ENCODE measurements around the gene ARFGAP1. TPM values are rescaled to one million over a fixed set of nuclear protein-coding genes. Genes with fewer than 3 reads are reported as not detected.

ARFGAP1 gene
- 27.6 TPM for polyA plus RNA-seq (2013)

DNA sequence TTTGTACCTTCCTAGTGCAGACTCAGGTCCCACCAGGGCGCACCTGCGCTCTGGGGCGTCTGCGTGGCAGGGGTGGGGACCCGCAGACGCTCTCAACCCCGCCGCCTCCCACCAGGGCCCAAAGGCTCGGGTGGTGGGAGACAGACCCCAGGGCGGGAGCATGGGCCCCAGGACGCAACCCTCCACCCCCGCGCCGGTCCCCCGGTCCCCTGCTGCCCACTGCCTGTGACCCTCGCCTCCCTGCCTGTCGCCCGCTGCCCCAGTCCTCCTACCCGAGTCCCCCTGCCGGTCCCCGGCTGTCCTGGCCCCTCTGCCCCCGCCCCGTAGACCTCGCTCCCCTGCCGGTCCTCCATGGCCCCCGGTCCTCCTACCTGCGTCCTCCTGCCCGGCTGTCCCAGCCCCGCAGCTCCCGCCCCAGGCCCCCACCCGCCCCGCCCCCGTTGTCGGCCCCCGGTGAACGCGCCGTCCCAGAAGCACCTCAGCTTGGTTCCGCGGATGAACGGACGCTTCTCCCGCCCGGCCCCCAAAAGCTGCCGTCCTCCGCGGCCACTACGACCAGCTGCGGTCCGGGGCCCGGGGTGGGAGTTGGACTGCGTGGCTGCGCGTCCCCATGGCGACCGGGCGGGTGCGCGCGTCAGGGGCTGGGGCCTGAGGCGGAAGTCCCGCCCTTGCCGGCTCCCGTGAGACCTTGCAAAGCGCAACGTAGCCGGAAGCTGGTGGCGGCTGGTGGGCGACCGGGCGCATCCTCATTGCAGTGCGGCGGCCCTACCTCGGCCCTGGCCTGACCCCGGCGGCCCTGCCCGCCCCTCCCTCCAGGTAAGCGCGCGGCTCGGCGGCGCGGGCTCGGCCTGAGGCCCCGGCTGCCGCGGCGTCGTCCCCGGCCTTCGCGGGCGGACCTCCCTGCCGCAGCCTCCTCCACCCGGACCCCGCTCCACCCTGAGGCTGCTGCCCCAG, at the start of gene ARFGAP1:
Gene ARFGAP1, plus strand, starts transcription at position 709 of the 954 bp plus-strand sequence. CDS start 2,768 bp downstream, outside the sequence.
- 1% methylated on average over 79 of the region's 97 CpGs for WGBS (ENCODE audit: insufficient coverage)
- Histone ChIP-seq H3K36me3 (ENCODE audit: control insufficient read depth in 4 of 4, insufficient read depth in 4 of 4, low read length in 3 of 4) (peaks cover 0 to 20% (median 16%) of the 10 kb centered on the region in 4 experiments), H3K4me1 (ENCODE audit: control extremely low read depth in 1 of 4, control insufficient read depth in 4 of 4, insufficient read depth in 4 of 4, low read length in 3 of 4) (peaks cover 0 to 20% (median 14%) of the 10 kb centered on the region in 4 experiments), H3K9me3 (ENCODE audit: control extremely low read depth in 1 of 5, control insufficient read depth in 4 of 5, insufficient read depth in 2 of 5, low read depth in 1 of 5, low read length in 4 of 5) (no peaks in the 10 kb centered on the region), H3K27ac (ENCODE audit: insufficient read depth in 1 of 2, low read depth in 1 of 2, low read length in 2 of 2, poor library complexity in 1 of 2, severe bottlenecking in 2 of 2) (peak within 1 kb of the TSS; percentile 50 to 89), H3K4me3 (ENCODE audit: control insufficient read depth in 1 of 7, extremely low read depth in 1 of 7, insufficient read depth in 4 of 7, low read depth in 2 of 7, low read length in 6 of 7) (peak within 1 kb of the TSS; percentile 59 to 93 (median 79)), H3K27me3 (replicated peaks in 2 of 5; ENCODE audit: control insufficient read depth in 4 of 5, insufficient read depth in 5 of 5, low read length in 4 of 5) (peaks cover 0 to 22% (median 9%) of the 10 kb centered on the region in 5 experiments)
- ChIA-PET CTCF (interaction anchor here (1.0 to 1.2 kb wide), 3 partner anchors 16 to 48 kb away, joined by 3 to 6 read pairs (median 4); no protein-coding TSS in a partner anchor), POLR2A (interaction anchor here (0.6 to 1.1 kb wide), 2 partner anchors 19 to 47 kb away, joined by 3 to 6 read pairs; no protein-coding TSS in a partner anchor)
- DNase-seq, result peak; percentile 90 to 95 (median 92)

DNA sequence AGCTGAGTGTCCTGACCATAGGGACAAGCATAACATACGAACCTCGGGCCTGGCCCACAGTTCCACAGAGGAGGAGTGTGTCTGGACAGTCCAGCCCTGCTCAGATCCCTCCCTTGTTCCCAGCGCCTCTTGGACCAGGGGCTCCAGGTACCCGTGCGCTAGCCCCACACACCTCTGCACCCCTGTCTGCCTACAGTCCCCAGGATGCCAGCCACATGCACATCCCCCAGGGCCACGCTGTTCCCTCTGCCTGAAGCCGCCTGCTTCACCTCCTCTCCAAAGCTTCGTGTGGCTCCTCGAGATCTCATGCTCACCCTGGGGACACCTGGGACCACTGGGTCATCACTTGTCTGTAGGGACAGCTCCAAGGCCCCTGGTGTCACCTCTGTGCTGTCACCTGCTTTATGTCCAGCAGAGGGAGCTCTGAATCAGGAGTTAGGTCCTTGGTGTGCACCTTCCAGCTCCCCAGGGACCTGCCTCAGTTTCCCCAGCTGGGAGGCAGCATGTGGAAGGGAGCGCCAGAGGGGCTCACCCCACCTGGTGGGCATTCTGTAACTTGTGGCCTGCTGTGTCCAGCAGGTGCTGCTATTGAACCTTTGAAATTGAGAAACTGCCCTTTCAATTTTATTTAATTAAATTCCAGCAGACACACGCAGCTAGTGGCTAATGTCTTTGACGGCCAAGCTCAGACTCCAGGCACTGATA, 49.3 kb upstream of the ARFGAP1 start:
- Histone ChIP-seq H3K4me3 (ENCODE audit: control insufficient read depth in 1 of 7, extremely low read depth in 1 of 7, insufficient read depth in 4 of 7, low read depth in 2 of 7, low read length in 6 of 7) (no peak overlapping the region), H3K27ac (ENCODE audit: insufficient read depth in 1 of 2, low read depth in 1 of 2, low read length in 2 of 2, poor library complexity in 1 of 2, severe bottlenecking in 2 of 2) (no peak overlapping the region), H3K27me3 (replicated peaks in 2 of 5; ENCODE audit: control insufficient read depth in 4 of 5, insufficient read depth in 5 of 5, low read length in 4 of 5) (peaks cover 0 to 4% (median 0%) of the 10 kb centered on the region in 5 experiments), H3K4me1 (ENCODE audit: control extremely low read depth in 1 of 4, control insufficient read depth in 4 of 4, insufficient read depth in 4 of 4, low read length in 3 of 4) (peaks cover 0 to 11% (median 4%) of the 10 kb centered on the region in 4 experiments), H3K9me3 (ENCODE audit: control extremely low read depth in 1 of 5, control insufficient read depth in 4 of 5, insufficient read depth in 2 of 5, low read depth in 1 of 5, low read length in 4 of 5) (no peaks in the 10 kb centered on the region), H3K36me3 (ENCODE audit: control insufficient read depth in 4 of 4, insufficient read depth in 4 of 4, low read length in 3 of 4) (no peaks in the 10 kb centered on the region)
- peak in 2 of 3 donors; percentile 36 to 46 for DNase-seq
- ChIA-PET CTCF (interaction anchor here (0.7 to 4.7 kb wide), 25 partner anchors 9 to 157 kb away, joined by 3 to 54 read pairs (median 6); partner anchors contain the start of genes ARFGAP1, BIRC7 and YTHDF1), POLR2A (no interaction called here)
- 63% methylated on average over 11 of the region's 12 CpGs for WGBS (ENCODE audit: insufficient coverage)

DNA sequence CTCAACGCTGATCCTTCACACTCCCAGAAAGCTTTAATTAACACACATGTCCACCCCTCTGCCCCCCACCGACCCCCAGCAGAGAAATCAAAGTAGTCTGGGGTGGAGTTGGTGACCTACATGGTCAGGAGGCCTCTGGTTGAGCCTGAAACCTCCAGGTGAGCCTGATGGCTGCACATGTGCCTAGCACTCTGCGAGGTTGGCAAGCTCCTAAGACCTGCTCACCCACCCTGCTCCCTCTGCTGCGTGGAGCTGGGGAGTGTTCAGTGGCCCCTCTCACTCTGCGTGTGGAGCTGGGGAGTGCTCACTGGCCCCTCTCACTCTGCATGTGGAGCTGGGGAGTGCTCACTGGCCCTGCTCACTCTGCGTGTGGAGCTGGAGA, 48.8 kb upstream of the ARFGAP1 start:
- no peak overlapping the region for H3K27ac ChIP-seq (ENCODE audit: insufficient read depth in 1 of 2, low read depth in 1 of 2, low read length in 2 of 2, poor library complexity in 1 of 2, severe bottlenecking in 2 of 2)
- DNase-seq, result no peak
- POLR2A ChIA-PET, result no interaction called here
- H3K36me3 ChIP-seq (ENCODE audit: control insufficient read depth in 4 of 4, insufficient read depth in 4 of 4, low read length in 3 of 4), result no peaks in the 10 kb centered on the region
- no peak overlapping the region for H3K4me3 ChIP-seq (ENCODE audit: control insufficient read depth in 1 of 7, extremely low read depth in 1 of 7, insufficient read depth in 4 of 7, low read depth in 2 of 7, low read length in 6 of 7)
- H3K4me1 ChIP-seq (ENCODE audit: control extremely low read depth in 1 of 4, control insufficient read depth in 4 of 4, insufficient read depth in 4 of 4, low read length in 3 of 4), result peaks cover 0 to 11% (median 4%) of the 10 kb centered on the region in 4 experiments
- 81% methylated on average over 4 of the region's 6 CpGs for WGBS (ENCODE audit: insufficient coverage)
- peaks cover 0 to 5% (median 4%) of the 10 kb centered on the region in 5 experiments for H3K27me3 ChIP-seq (replicated peaks in 2 of 5; ENCODE audit: control insufficient read depth in 4 of 5, insufficient read depth in 5 of 5, low read length in 4 of 5)
- no peaks in the 10 kb centered on the region for H3K9me3 ChIP-seq (ENCODE audit: control extremely low read depth in 1 of 5, control insufficient read depth in 4 of 5, insufficient read depth in 2 of 5, low read depth in 1 of 5, low read length in 4 of 5)
- CTCF ChIA-PET, result interaction anchor here (0.7 to 4.7 kb wide), 28 partner anchors 10 to 156 kb away, joined by 3 to 54 read pairs (median 4); partner anchors contain the start of genes ARFGAP1, BIRC7 and YTHDF1

DNA sequence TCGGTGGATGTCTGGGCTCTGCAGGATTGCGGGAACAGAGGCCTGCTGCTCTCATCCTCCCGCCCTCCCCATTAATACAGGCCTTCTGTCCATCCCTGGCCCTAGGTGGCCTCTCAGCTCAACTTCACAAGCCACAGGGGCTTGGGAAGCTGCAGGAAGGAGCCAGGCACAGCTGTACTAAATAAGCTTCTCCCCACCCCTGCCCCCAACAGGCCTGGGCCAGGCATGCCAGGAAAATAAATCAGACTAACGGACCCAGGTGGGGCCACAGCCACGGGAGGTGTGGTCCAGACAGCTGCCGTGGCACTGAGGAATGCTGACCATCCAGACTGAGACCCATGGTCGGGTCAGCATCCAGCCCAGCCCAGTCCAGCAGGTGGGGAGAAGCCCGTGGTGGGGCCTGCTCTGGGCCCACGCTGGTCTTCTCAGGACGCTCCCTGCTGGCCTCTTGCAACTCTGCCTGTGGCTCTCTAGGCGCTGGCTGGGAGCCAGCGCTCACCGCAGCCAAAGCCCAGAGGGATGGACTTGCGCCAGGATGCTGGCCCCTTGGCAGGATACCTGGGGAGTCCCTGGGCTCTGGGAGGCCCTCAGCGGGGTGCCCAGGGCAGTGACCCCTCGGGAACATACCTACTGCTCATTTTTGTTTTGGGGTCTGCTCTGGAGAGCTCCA, 48.1 kb upstream of the ARFGAP1 start:
- CTCF ChIA-PET, result interaction anchor here (0.9 to 4.7 kb wide), 22 partner anchors 11 to 155 kb away, joined by 3 to 54 read pairs (median 7); partner anchors contain the start of genes ARFGAP1, BIRC7 and YTHDF1
- peaks cover 0 to 12% (median 7%) of the 10 kb centered on the region in 5 experiments for H3K27me3 ChIP-seq (replicated peaks in 2 of 5; ENCODE audit: control insufficient read depth in 4 of 5, insufficient read depth in 5 of 5, low read length in 4 of 5)
- 57% methylated on average over 10 of the region's 16 CpGs for WGBS (ENCODE audit: insufficient coverage)
- H3K4me1 ChIP-seq (ENCODE audit: control extremely low read depth in 1 of 4, control insufficient read depth in 4 of 4, insufficient read depth in 4 of 4, low read length in 3 of 4), result peaks cover 0 to 11% (median 4%) of the 10 kb centered on the region in 4 experiments
- H3K27ac ChIP-seq (ENCODE audit: insufficient read depth in 1 of 2, low read depth in 1 of 2, low read length in 2 of 2, poor library complexity in 1 of 2, severe bottlenecking in 2 of 2), result no peak overlapping the region
- peak in 1 of 3 donors; percentile 37 for DNase-seq
- POLR2A ChIA-PET, result interaction anchor here (0.6 kb wide), 1 partner anchor 47 kb away, joined by 6 read pairs; no protein-coding TSS in a partner anchor
- no peaks in the 10 kb centered on the region for H3K9me3 ChIP-seq (ENCODE audit: control extremely low read depth in 1 of 5, control insufficient read depth in 4 of 5, insufficient read depth in 2 of 5, low read depth in 1 of 5, low read length in 4 of 5)
- no peak overlapping the region for H3K4me3 ChIP-seq (ENCODE audit: control insufficient read depth in 1 of 7, extremely low read depth in 1 of 7, insufficient read depth in 4 of 7, low read depth in 2 of 7, low read length in 6 of 7)
- no peaks in the 10 kb centered on the region for H3K36me3 ChIP-seq (ENCODE audit: control insufficient read depth in 4 of 4, insufficient read depth in 4 of 4, low read length in 3 of 4)

DNA sequence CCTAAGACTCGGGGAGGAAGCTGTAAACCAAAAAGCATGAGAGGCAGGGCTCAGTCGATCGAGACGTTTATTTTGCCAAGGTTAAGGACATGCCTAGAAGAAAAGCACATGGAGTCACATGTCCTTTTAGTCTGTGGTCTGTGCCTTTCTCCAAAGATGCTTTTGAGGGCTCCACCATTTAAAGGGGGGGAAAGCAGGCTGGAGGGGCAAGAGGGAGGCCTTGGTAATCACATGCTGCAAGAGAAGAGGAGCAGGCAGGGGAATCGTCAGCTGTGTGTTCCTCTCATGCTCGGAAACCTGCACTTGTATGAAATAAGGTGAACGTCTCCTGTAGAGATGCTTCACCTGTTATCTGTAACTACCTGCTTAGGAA, 47.5 kb upstream of the ARFGAP1 start:
- ChIA-PET POLR2A (interaction anchor here (0.6 kb wide), 1 partner anchor 47 kb away, joined by 6 read pairs; no protein-coding TSS in a partner anchor), CTCF (interaction anchor here (1.0 to 4.7 kb wide), 11 partner anchors 11 to 130 kb away, joined by 3 to 54 read pairs (median 10); partner anchors contain the start of genes ARFGAP1, BIRC7 and YTHDF1)
- peaks cover 0 to 11% (median 4%) of the 10 kb centered on the region in 4 experiments for H3K4me1 ChIP-seq (ENCODE audit: control extremely low read depth in 1 of 4, control insufficient read depth in 4 of 4, insufficient read depth in 4 of 4, low read length in 3 of 4)
- peak in 1 of 3 donors; percentile 25 for DNase-seq
- H3K27ac ChIP-seq (ENCODE audit: insufficient read depth in 1 of 2, low read depth in 1 of 2, low read length in 2 of 2, poor library complexity in 1 of 2, severe bottlenecking in 2 of 2), result no peak overlapping the region
- WGBS (ENCODE audit: insufficient coverage), result 41% methylated on average over 6 of the region's 7 CpGs
- no peaks in the 10 kb centered on the region for H3K36me3 ChIP-seq (ENCODE audit: control insufficient read depth in 4 of 4, insufficient read depth in 4 of 4, low read length in 3 of 4)
- H3K4me3 ChIP-seq (ENCODE audit: control insufficient read depth in 1 of 7, extremely low read depth in 1 of 7, insufficient read depth in 4 of 7, low read depth in 2 of 7, low read length in 6 of 7), result no peak overlapping the region
- no peaks in the 10 kb centered on the region for H3K9me3 ChIP-seq (ENCODE audit: control extremely low read depth in 1 of 5, control insufficient read depth in 4 of 5, insufficient read depth in 2 of 5, low read depth in 1 of 5, low read length in 4 of 5)
- H3K27me3 ChIP-seq (replicated peaks in 2 of 5; ENCODE audit: control insufficient read depth in 4 of 5, insufficient read depth in 5 of 5, low read length in 4 of 5), result peaks cover 2 to 17% (median 11%) of the 10 kb centered on the region in 5 experiments
